HEK293 (cell line): Measurements from ENCODE around the gene PRKCE.

Experiments
- CTCF ChIA-PET: fragments of 350-600 bp; formaldehyde crosslinking; extraction: SDS; loops from one replicate; lab custom pipeline; 2021; ENCODE audit warnings: antibody characterized with exemption; lab: Yijun Ruan, JAX
- POLR2A ChIA-PET: fragments of 300-600 bp; formaldehyde crosslinking; extraction: SDS; loops from one replicate; lab custom pipeline; 2020; ENCODE audit warnings: antibody characterized with exemption, inconsistent platforms; lab: Yijun Ruan, JAX
- H3K27ac ChIP-seq: fragments of 200-500 bp; sonication (Bioruptor generic); 2 replicates; pipeline ENCODE4 v1.5.1; 2014; ENCODE audit warnings: low read depth, low read length, control low read depth, inconsistent platforms; ENCODE audit errors: extremely low read depth
- H3K36me3 ChIP-seq, 2 experiments: fragments of 200-500 bp in 1 of 2; sonication (Bioruptor generic) in 1 of 2; 1 replicate in 1 of 2; 2 replicates in 1 of 2; pipeline ENCODE4 v1.5.1; 2014 to 2017; ENCODE audit warnings: inconsistent platforms in 2 of 2, low read length in 2 of 2; ENCODE audit not compliant: control insufficient read depth in 2 of 2, insufficient read depth in 1 of 2
- H3K4me1 ChIP-seq: fragments of 200-500 bp; sonication (Bioruptor generic); 2 replicates; pipeline ENCODE4 v1.5.1; 2014; ENCODE audit warnings: mild to moderate bottlenecking, low read length, inconsistent platforms; ENCODE audit not compliant: control insufficient read depth, insufficient read depth
- H3K4me3 ChIP-seq: 2 replicates; pipeline ENCODE4 v1.5.1; 2011; ENCODE audit warnings: low read depth, mild to moderate bottlenecking, control low read depth, low read length, moderate library complexity
- H3K9me3 ChIP-seq: fragments of 200-500 bp; sonication (Bioruptor generic); 2 replicates; pipeline ENCODE4 v1.5.1; 2014; ENCODE audit warnings: low read depth, low read length, inconsistent platforms; ENCODE audit not compliant: control insufficient read depth, insufficient read depth
- HOXA7 ChIP-seq: sonication (generic); formaldehyde crosslinking; IDR thresholded peaks from 2 replicates; pipeline ENCODE4 v1.8.1; 2022; ENCODE audit warnings: missing genetic modification reagents, borderline replicate concordance
- KLF8 ChIP-seq: fragments of 450-650 bp; formaldehyde crosslinking; IDR thresholded peaks from 2 replicates; pipeline ENCODE4 v1.5.1; 2016; ENCODE audit warnings: missing biosample characterization, missing genetic modification characterization
- PATZ1 ChIP-seq: fragments of 450-650 bp; formaldehyde crosslinking; IDR thresholded peaks from 2 replicates; pipeline ENCODE4 v1.5.1; 2016; ENCODE audit warnings: missing biosample characterization, missing genetic modification characterization
- PRDM1 ChIP-seq: fragments of 450-650 bp; formaldehyde crosslinking; IDR thresholded peaks from 2 replicates; pipeline ENCODE4; 2016; ENCODE audit warnings: missing biosample characterization, missing genetic modification characterization
- PRDM6 ChIP-seq: fragments of 450-650 bp; formaldehyde crosslinking; IDR thresholded peaks from 2 replicates; pipeline ENCODE4 v1.5.1; 2017; ENCODE audit warnings: missing biosample characterization, missing genetic modification characterization
- SCRT2 ChIP-seq: fragments of 450-650 bp; formaldehyde crosslinking; IDR thresholded peaks from 2 replicates; pipeline ENCODE4 v1.5.1; 2016; ENCODE audit warnings: missing biosample characterization, missing genetic modification characterization
- SP2 ChIP-seq: fragments of 450-650 bp; formaldehyde crosslinking; IDR thresholded peaks from 2 replicates; pipeline ENCODE4 v1.5.1; 2016; ENCODE audit warnings: missing biosample characterization, missing genetic modification characterization
- SP3 ChIP-seq: fragments of 450-650 bp; formaldehyde crosslinking; IDR thresholded peaks from 2 replicates; pipeline ENCODE4 v1.5.1; 2016; ENCODE audit warnings: missing biosample characterization, missing genetic modification characterization
- SP7 ChIP-seq: fragments of 450-650 bp; formaldehyde crosslinking; IDR thresholded peaks from 2 replicates; pipeline ENCODE4 v1.5.1; 2016; ENCODE audit warnings: missing biosample characterization, missing genetic modification characterization
- ZBTB17 ChIP-seq: fragments of 450-650 bp; formaldehyde crosslinking; IDR thresholded peaks from 2 replicates; pipeline ENCODE4 v1.5.1; 2016; ENCODE audit warnings: missing biosample characterization, missing genetic modification characterization
- ZBTB21 ChIP-seq: fragments of 450-650 bp; formaldehyde crosslinking; IDR thresholded peaks from 2 replicates; pipeline ENCODE4 v1.5.1; 2017; ENCODE audit warnings: missing biosample characterization, missing genetic modification characterization
- ZFHX2 ChIP-seq: fragments of 450-650 bp; formaldehyde crosslinking; conservative IDR thresholded peaks from 2 replicates; pipeline ENCODE4 v1.5.1; 2016; ENCODE audit warnings: missing biosample characterization, missing genetic modification characterization
- ZIC2 ChIP-seq: fragments of 450-650 bp; formaldehyde crosslinking; IDR thresholded peaks from 2 replicates; pipeline ENCODE4 v1.5.1; 2016; ENCODE audit warnings: missing biosample characterization, missing genetic modification characterization
- ZNF274 ChIP-seq, 2 experiments: fragments of 200-500 bp in 1 of 2; fragments of 450-650 bp in 1 of 2; sonication (Bioruptor generic) in 1 of 2; formaldehyde crosslinking in 1 of 2; IDR thresholded peaks; 2 replicates each; pipeline versions ENCODE4 v1.5.1 to v1.6.1; 2014 to 2016; ENCODE audit warnings: borderline replicate concordance in 1 of 2, inconsistent platforms in 1 of 2, low read length in 1 of 2, missing biosample characterization in 1 of 2, missing genetic modification characterization in 1 of 2
- ZNF354C ChIP-seq: fragments of 450-650 bp; formaldehyde crosslinking; IDR thresholded peaks from 2 replicates; pipeline ENCODE4 v1.5.1; 2016; ENCODE audit warnings: missing biosample characterization, missing genetic modification characterization, low read depth, borderline replicate concordance
- ZNF404 ChIP-seq: fragments of 450-650 bp; formaldehyde crosslinking; IDR thresholded peaks from 2 replicates; pipeline ENCODE4 v1.5.1; 2017; ENCODE audit warnings: missing biosample characterization, missing genetic modification characterization
- ZNF518A ChIP-seq: fragments of 450-650 bp; formaldehyde crosslinking; conservative IDR thresholded peaks from 2 replicates; pipeline ENCODE4 v1.5.1; 2016; ENCODE audit warnings: low read depth, missing biosample characterization, missing genetic modification characterization
- ZNF561 ChIP-seq: fragments of 450-650 bp; IDR thresholded peaks from 2 replicates; pipeline ENCODE4 v1.5.1; 2018; ENCODE audit warnings: missing biosample characterization, missing genetic modification characterization, borderline replicate concordance
- TF ChIP-seq, protein P1 (sequence below): fragments of 450-650 bp; formaldehyde crosslinking; IDR thresholded peaks from 2 replicates; pipeline ENCODE4 v1.5.1; 2017; ENCODE audit warnings: missing biosample characterization, missing genetic modification characterization
- TF ChIP-seq, protein P2 (sequence below): IDR thresholded peaks from 2 replicates; pipeline ENCODE4 v1.6.1; 2011; ENCODE audit warnings: mild to moderate bottlenecking, low read depth, low read length, borderline replicate concordance

The PRKCE gene

DNA sequence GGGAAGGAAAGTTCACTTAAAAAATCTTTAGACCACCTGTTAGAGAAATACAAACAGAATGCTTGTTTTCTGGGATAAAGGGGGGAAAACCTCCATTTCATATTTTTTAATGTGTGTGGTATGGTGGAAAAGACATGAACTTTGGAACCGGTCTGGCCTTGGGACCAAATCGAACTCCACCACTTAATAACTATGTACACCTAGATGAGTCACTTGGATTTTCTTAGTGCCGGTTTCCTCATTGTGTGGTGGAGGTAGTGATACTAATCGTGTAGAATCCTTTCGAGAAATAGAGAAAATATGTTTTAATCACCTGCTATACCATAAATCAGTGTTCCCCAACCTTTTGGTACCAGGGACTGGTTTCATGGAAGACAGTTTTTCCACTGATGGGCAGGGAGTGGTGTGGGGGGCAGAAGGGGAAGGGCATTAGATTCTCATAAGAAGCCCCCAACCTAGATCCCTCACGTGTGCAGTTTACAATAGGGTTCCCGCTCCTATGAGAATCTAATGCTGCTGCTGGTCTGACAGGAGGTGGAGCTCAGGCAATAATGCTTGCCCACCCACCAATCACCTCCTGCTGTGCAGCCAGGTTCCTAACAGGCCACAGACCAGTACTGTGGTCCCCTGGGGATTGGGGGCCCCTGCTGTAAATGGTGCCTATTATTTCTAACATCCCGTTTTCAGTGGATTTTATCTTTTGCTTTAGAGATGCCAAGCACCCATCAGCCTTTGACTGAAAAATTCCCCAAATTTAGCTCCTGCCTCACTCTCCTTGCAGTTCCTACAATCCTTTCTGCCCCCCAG, 308.8 kb downstream of the PRKCE start (continued):
- TF ChIP-seq PATZ1, result 0 out of 2 replicates have a peak, but pooled peaks have one; percentile 16
- peak; percentile 41; the same call in 1 of the 2 replicates for TF ChIP-seq ZIC2 (tag by site-specific recombination)
- TF ChIP-seq KLF8 (tag by site-specific recombination), result no peak
- no peak for TF ChIP-seq SP7 (tag by site-specific recombination)
- TF ChIP-seq, protein P1, sequence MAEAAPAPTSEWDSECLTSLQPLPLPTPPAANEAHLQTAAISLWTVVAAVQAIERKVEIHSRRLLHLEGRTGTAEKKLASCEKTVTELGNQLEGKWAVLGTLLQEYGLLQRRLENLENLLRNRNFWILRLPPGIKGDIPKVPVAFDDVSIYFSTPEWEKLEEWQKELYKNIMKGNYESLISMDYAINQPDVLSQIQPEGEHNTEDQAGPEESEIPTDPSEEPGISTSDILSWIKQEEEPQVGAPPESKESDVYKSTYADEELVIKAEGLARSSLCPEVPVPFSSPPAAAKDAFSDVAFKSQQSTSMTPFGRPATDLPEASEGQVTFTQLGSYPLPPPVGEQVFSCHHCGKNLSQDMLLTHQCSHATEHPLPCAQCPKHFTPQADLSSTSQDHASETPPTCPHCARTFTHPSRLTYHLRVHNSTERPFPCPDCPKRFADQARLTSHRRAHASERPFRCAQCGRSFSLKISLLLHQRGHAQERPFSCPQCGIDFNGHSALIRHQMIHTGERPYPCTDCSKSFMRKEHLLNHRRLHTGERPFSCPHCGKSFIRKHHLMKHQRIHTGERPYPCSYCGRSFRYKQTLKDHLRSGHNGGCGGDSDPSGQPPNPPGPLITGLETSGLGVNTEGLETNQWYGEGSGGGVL (tag by site-specific recombination), result no peak
- TF ChIP-seq, all 188 proteins: peak for 3

DNA sequence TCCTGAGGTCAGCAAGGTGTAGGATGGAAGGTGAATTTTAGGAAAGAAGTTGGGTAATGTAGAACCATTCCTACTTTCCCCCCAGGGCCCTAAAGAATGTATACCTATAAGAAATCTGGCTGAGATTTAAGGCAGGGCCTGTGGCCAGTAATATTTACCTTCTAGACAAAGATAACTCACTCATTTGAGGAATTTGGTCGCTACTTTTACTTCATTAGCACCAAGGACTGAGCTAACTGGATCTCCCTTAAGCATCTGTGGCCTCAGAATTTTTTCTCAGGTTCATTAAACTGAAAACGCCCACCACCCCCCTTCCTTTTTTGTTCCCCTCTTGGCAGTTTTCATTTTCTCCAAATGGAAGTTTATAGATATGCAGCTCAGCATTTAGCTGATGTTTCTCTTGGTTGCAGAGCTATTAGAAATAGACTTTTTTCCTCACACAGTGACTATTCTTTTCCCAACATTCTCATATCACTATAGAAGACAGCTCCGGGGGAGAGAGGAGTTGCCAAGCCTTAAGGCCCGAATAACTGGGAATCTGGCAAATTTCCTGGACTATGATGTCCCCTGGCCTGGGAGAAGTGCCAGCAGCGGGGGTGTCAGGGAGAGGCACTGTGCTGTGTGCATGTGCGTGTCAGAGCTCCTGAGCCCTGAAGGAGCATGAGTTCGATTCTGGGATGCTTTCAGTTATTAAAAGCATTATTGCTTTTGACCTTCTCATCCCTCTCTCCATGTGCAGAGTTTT, 310.9 kb downstream of the PRKCE start:
- Histone ChIP-seq H3K9me3 (no peaks in the 10 kb centered on the region), H3K27ac (no peak overlapping the region), H3K36me3 (no peaks in the 10 kb centered on the region), H3K4me3 (no peak overlapping the region), H3K4me1 (peaks cover 23% of the 10 kb centered on the region)
- POLR2A ChIA-PET, result no interaction called here
- CTCF ChIA-PET, result interaction anchor here (0.6 to 0.8 kb wide), 5 partner anchors 23 to 539 kb away, joined by 3 to 6 read pairs (median 4); no protein-coding TSS in a partner anchor
- TF ChIP-seq, protein P2, sequence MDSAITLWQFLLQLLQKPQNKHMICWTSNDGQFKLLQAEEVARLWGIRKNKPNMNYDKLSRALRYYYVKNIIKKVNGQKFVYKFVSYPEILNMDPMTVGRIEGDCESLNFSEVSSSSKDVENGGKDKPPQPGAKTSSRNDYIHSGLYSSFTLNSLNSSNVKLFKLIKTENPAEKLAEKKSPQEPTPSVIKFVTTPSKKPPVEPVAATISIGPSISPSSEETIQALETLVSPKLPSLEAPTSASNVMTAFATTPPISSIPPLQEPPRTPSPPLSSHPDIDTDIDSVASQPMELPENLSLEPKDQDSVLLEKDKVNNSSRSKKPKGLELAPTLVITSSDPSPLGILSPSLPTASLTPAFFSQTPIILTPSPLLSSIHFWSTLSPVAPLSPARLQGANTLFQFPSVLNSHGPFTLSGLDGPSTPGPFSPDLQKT, result no peak
- TF ChIP-seq ZNF274 (IDR thresholded peaks at IDR 0.05; ENCODE audit: low read length) (no peak), ZNF274 (tag by site-specific recombination; IDR thresholded peaks at IDR 0.05; ENCODE audit: borderline replicate concordance) (no peak), SP3 (tag by site-specific recombination) (no peak), ZFHX2 (tag by site-specific recombination) (0 out of 2 replicates have a peak, but pooled peaks have one; percentile 24), ZNF404 (tag by site-specific recombination) (no peak), PRDM1 (no peak), ZNF518A (tag by site-specific recombination) (no peak), ZBTB21 (tag by site-specific recombination) (no peak), ZNF354C (no peak), ZNF561 (tag by site-specific recombination) (no peak), SCRT2 (no peak), PRDM6 (tag by site-specific recombination) (peak; percentile 73), ZBTB17 (0 out of 2 replicates have a peak, but pooled peaks have one; percentile 12), SP2 (tag by site-specific recombination) (no peak), HOXA7 (CRISPR knock-in tag) (no peak)
